HepG2 (cell line): Measurements from ENCODE around the gene NOP56. TPM values are rescaled to one million over a fixed set of nuclear protein-coding genes. Genes with fewer than 3 reads are reported as not detected.

ENCODE experiments used
- CENPT ChIP-seq: sonication (generic); formaldehyde crosslinking; IDR thresholded peaks from 2 replicates; pipeline ENCODE4 v1.8.0; 2022; ENCODE audit warnings: low read depth, mild to moderate bottlenecking, moderate library complexity, missing genetic modification reagents
- DMAP1 ChIP-seq: IDR thresholded peaks from 2 replicates; pipeline ENCODE4 v1.6.1; 2016
- JUN ChIP-seq: sonication (generic); formaldehyde crosslinking; IDR thresholded peaks from 2 replicates; pipeline ENCODE4 v1.4.0; 2020; ENCODE audit warnings: mild to moderate bottlenecking, missing genetic modification reagents
- MTA1 ChIP-seq: sonication (generic); formaldehyde crosslinking; IDR thresholded peaks from 2 replicates; pipeline ENCODE4 v1.4.0; 2020; ENCODE audit warnings: missing genetic modification reagents, mild to moderate bottlenecking, borderline replicate concordance
- MXI1 ChIP-seq: IDR thresholded peaks from 3 replicates; pipeline ENCODE4 v1.6.1; 2012; ENCODE audit warnings: low read depth, low read length, inconsistent platforms, borderline replicate concordance
- RNF219 ChIP-seq: sonication (generic); formaldehyde crosslinking; IDR thresholded peaks from 2 replicates; pipeline ENCODE4 v1.5.0; 2020; ENCODE audit warnings: mild to moderate bottlenecking, missing genetic modification reagents
- SALL1 ChIP-seq: sonication (generic); formaldehyde crosslinking; IDR thresholded peaks from 2 replicates; pipeline ENCODE4 v1.8.0; 2022; ENCODE audit warnings: mild to moderate bottlenecking, missing genetic modification reagents
- SCMH1 ChIP-seq: sonication (generic); formaldehyde crosslinking; IDR thresholded peaks from 2 replicates; pipeline ENCODE4 v1.9.0; 2021; ENCODE audit warnings: missing genetic modification reagents, mild to moderate bottlenecking, borderline replicate concordance
- SOX5 ChIP-seq: IDR thresholded peaks from 2 replicates; pipeline ENCODE4 v1.6.1; 2016; ENCODE audit warnings: borderline replicate concordance
- SRSF1 ChIP-seq: fragments of 200-400 bp; formaldehyde crosslinking; optimal IDR thresholded peaks from 2 replicates; pipeline ENCODE3; 2017; ENCODE audit warnings: mild to moderate bottlenecking, low read depth, low read length, moderate library complexity
- TCF12 ChIP-seq, 2 experiments: fragments of 450-650 bp in 1 of 2; sonication (generic) in 1 of 2; formaldehyde crosslinking in 1 of 2; IDR thresholded peaks; 2 replicates each; pipeline versions ENCODE4 v1.6.1 to v1.8.0; 2017 to 2022; ENCODE audit warnings: antibody characterized with exemption in 1 of 2, mild to moderate bottlenecking in 1 of 2, missing genetic modification reagents in 1 of 2, moderate library complexity in 1 of 2
- U2AF1 ChIP-seq: fragments of 200-400 bp; formaldehyde crosslinking; optimal IDR thresholded peaks from 2 replicates; pipeline ENCODE3; 2017; ENCODE audit warnings: mild to moderate bottlenecking, low read depth, low read length
- ZFP36L2 ChIP-seq: sonication (generic); formaldehyde crosslinking; IDR thresholded peaks from 2 replicates; pipeline ENCODE4 v1.4.0; 2020; ENCODE audit warnings: missing genetic modification reagents
- ZNF280B ChIP-seq: sonication (generic); formaldehyde crosslinking; IDR thresholded peaks from 2 replicates; pipeline ENCODE4 v1.5.0; 2020; ENCODE audit warnings: missing genetic modification reagents, mild to moderate bottlenecking, borderline replicate concordance
- polyA plus RNA-seq, 8 experiments: library from polyadenylated mRNA; depleted of rRNA in 3 of 8; stranded (reverse) in 7 of 8; unstranded in 1 of 8; fragments of >200 nt; fragmentation: Illumina TruSeq in 4 of 8; extraction: Trizol in 4 of 8; gene quantifications; 2 replicates each; pipeline versions ENCODE4 v1.2.1 to v1.2.3, GENCODE V29; 2011 to 2016; ENCODE audit warnings: low read depth in 4 of 8, missing spikeins in 1 of 8, mixed read lengths in 1 of 8; ENCODE audit not compliant: insufficient read depth in 1 of 8
- total RNA-seq, 5 experiments: library from RNA; depleted of rRNA; stranded (reverse); fragments of >200 nt; fragmentation: Illumina TruSeq; extraction: Trizol; gene quantifications; 2 replicates each; pipeline ENCODE4 v1.2.3, GENCODE V29; 2016; ENCODE audit warnings: low read depth in 1 of 5
- TF ChIP-seq, protein P1 (sequence below): sonication (generic); formaldehyde crosslinking; IDR thresholded peaks from 2 replicates; pipeline ENCODE4 v1.8.0; 2022; ENCODE audit warnings: mild to moderate bottlenecking, missing genetic modification reagents, borderline replicate concordance
- TF ChIP-seq, protein P2 (sequence below): sonication (generic); formaldehyde crosslinking; IDR thresholded peaks from 2 replicates; pipeline ENCODE4 v1.4.0; 2020; ENCODE audit warnings: mild to moderate bottlenecking, missing genetic modification reagents, borderline replicate concordance

NOP56 gene
- total and polyA plus RNA-seq, 2 of the 13 experiments (the other 11 are each of a cell fraction or from before 2014, with no cell fraction given): 369 to 1,116 TPM

DNA sequence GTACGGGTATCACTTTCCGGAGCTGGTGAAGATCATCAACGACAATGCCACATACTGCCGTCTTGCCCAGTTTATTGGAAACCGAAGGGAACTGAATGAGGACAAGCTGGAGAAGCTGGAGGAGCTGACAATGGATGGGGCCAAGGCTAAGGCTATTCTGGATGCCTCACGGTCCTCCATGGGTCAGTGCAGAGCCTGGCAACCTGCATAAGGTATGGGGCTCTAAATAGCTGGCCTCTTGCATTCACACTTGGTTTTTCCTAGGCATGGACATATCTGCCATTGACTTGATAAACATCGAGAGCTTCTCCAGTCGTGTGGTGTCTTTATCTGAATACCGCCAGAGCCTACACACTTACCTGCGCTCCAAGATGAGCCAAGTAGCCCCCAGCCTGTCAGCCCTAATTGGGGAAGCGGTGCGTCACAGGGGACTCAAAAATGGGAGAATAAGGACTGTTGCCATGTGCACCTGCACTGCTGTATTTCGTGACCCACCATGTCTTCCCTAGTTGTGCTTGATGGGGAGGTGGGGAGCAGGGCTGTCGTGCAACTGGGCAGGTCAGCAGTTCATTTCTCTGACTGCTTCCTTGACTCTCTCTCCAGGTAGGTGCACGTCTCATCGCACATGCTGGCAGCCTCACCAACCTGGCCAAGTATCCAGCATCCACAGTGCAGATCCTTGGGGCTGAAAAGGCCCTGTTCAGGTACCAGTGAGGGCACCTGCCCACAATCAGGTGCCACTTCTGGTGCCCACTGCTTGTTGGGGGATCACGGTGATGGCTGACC, 3.1 kb downstream of the NOP56 start (continued):
- TF ChIP-seq MXI1 (no peak), ZNF280B (0 out of 2 replicates have a peak, but pooled peaks have one; percentile 27), SRSF1 (no peak), JUN (CRISPR knock-in tag) (no peak), RNF219 (no peak), ZFP36L2 (no peak), DMAP1 (no peak), U2AF1 (peak; percentile 46), SCMH1 (CRISPR knock-in tag) (no peak), SALL1 (no peak), MTA1 (CRISPR knock-in tag) (0 out of 2 replicates have a peak, but pooled peaks have one; percentile 19), CENPT (CRISPR knock-in tag) (no peak), SOX5 (CRISPR knock-in tag) (no peak), TCF12 (IDR thresholded peaks at IDR 0.05) (no peak), TCF12 (CRISPR knock-in tag; IDR thresholded peaks at IDR 0.05) (no peak)
- TF ChIP-seq, protein P1, sequence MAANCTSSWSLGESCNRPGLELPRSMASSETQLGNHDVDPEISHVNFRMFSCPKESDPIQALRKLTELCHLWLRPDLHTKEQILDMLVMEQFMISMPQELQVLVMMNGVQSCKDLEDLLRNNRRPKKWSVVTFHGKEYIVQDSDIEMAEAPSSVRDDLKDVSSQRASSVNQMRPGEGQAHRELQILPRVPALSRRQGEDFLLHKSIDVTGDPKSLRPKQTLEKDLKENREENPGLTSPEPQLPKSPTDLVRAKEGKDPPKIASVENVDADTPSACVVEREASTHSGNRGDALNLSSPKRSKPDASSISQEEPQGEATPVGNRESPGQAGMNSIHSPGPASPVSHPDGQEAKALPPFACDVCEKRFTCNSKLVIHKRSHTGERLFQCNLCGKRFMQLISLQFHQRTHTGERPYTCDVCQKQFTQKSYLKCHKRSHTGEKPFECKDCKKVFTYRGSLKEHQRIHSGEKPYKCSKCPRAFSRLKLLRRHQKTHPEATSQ: no peak
- TF ChIP-seq, protein P2, sequence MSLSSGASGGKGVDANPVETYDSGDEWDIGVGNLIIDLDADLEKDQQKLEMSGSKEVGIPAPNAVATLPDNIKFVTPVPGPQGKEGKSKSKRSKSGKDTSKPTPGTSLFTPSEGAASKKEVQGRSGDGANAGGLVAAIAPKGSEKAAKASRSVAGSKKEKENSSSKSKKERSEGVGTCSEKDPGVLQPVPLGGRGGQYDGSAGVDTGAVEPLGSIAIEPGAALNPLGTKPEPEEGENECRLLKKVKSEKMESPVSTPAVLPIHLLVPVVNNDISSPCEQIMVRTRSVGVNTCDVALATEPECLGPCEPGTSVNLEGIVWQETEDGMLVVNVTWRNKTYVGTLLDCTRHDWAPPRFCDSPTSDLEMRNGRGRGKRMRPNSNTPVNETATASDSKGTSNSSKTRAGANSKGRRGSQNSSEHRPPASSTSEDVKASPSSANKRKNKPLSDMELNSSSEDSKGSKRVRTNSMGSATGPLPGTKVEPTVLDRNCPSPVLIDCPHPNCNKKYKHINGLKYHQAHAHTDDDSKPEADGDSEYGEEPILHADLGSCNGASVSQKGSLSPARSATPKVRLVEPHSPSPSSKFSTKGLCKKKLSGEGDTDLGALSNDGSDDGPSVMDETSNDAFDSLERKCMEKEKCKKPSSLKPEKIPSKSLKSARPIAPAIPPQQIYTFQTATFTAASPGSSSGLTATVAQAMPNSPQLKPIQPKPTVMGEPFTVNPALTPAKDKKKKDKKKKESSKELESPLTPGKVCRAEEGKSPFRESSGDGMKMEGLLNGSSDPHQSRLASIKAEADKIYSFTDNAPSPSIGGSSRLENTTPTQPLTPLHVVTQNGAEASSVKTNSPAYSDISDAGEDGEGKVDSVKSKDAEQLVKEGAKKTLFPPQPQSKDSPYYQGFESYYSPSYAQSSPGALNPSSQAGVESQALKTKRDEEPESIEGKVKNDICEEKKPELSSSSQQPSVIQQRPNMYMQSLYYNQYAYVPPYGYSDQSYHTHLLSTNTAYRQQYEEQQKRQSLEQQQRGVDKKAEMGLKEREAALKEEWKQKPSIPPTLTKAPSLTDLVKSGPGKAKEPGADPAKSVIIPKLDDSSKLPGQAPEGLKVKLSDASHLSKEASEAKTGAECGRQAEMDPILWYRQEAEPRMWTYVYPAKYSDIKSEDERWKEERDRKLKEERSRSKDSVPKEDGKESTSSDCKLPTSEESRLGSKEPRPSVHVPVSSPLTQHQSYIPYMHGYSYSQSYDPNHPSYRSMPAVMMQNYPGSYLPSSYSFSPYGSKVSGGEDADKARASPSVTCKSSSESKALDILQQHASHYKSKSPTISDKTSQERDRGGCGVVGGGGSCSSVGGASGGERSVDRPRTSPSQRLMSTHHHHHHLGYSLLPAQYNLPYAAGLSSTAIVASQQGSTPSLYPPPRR (CRISPR knock-in tag): no peak
